GM06990 (cell line): ENCODE data around the gene CCNQ.

Experiments
- DNase-seq: peaks from one replicate; pipeline ENCODE4 v3.0.0-alpha.2; 2011; ENCODE audit not compliant: insufficient read length; ENCODE audit errors: extremely low read depth
- H3K27me3 ChIP-seq: replicated peaks from 2 replicates; pipeline ENCODE4 v1.6.0; 2011; ENCODE audit warnings: low read length; ENCODE audit not compliant: control insufficient read depth, insufficient read depth
- H3K36me3 ChIP-seq: 2 replicates; pipeline ENCODE4 v1.5.1; 2011; ENCODE audit warnings: low read length; ENCODE audit not compliant: control insufficient read depth, insufficient read depth
- H3K4me3 ChIP-seq: replicated peaks from 2 replicates; pipeline ENCODE4 v1.5.1; 2011; ENCODE audit warnings: low read depth, mild to moderate bottlenecking, control low read depth, low read length
- TF ChIP-seq, protein P1 (sequence below): IDR thresholded peaks from 2 replicates; pipeline ENCODE4 v1.5.1; 2011; ENCODE audit warnings: low read length, control low read depth, mild to moderate bottlenecking, inconsistent platforms; ENCODE audit not compliant: insufficient read depth, poor library complexity, severe bottlenecking

The CCNQ gene

DNA sequence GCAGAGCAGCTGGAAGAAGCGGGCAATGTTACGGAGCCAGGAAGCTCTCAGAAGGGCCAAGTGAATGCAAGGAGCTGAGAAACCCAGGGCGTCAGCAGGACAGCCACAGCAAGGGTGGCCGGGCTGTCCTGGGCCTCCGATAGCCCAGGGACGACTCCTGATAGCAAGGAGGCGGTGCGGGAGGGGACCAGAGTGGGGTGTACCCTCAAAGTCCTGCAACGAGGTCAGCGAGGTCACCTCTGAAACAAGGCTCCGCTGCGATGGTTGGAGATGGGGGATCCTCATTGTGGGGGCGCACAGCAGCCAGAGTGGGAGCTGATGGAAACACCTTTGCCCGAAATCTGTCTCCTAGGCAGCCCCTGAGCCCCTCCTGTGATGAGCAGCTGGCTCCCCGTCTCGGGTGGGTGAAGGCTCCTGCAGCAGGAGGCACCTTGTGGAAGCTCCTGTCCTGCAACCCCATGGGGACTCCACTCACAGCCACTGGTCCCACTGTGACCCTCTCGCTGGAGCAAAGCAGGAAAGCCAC is 4.3 kb upstream of the CCNQ start:
- TF ChIP-seq, protein P1, sequence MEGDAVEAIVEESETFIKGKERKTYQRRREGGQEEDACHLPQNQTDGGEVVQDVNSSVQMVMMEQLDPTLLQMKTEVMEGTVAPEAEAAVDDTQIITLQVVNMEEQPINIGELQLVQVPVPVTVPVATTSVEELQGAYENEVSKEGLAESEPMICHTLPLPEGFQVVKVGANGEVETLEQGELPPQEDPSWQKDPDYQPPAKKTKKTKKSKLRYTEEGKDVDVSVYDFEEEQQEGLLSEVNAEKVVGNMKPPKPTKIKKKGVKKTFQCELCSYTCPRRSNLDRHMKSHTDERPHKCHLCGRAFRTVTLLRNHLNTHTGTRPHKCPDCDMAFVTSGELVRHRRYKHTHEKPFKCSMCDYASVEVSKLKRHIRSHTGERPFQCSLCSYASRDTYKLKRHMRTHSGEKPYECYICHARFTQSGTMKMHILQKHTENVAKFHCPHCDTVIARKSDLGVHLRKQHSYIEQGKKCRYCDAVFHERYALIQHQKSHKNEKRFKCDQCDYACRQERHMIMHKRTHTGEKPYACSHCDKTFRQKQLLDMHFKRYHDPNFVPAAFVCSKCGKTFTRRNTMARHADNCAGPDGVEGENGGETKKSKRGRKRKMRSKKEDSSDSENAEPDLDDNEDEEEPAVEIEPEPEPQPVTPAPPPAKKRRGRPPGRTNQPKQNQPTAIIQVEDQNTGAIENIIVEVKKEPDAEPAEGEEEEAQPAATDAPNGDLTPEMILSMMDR: no peak
- H3K36me3 ChIP-seq: no peaks in the 10 kb centered on the region
- DNase-seq: no peak
- no peaks in the 10 kb centered on the region for H3K27me3 ChIP-seq
- no peak overlapping the region for H3K4me3 ChIP-seq

DNA sequence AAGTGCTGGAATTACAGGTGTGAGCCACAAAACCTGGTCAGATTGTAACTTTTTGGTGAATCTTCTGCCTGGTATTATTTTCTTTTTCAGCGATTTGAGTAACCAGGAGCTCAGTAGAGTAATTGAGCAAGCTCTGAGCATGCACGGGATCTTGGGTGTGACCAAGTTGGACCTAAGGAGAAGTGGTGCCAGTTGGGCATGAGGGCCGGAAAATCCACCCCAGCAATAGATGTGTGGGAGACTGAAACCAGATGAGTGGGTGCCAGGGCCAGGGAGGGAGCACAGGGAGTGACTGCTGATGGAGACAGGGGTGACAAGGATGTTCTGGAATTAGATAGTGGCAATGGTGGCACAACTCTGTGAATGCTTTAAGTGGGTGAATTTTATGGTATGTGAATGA is 3.7 kb upstream of the CCNQ start:
- Histone ChIP-seq H3K4me3 (no peak overlapping the region), H3K27me3 (no peaks in the 10 kb centered on the region), H3K36me3 (no peaks in the 10 kb centered on the region)
- no peak for DNase-seq
- TF ChIP-seq, protein P1: no peak

DNA sequence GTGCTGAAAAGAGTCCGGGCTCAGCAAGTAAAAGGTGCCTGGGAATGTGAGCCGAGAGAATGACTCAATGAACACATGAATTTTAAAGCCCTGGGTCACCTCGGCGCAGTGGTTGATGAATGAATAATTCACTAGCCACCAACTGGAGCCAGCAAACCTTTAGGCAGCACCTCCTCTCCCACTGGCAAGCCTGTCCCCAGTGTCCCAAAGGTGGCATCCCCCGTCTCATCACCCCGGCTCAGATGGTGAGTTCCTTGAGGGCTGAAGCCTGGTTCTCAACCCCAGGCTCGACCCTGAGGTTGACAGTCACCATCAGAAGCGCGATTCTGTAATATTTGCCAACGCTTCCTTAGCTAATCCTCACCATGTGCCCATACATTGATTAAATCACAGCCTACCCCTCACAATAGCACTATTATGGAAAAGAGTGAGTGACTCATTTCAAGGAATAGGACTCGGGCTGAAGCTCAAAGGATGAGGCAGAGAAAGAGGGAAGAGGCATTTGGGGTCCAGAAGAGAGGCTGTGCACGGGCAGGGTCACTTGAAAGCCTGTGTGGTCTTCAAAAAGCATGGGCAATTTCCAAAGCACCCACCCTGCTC is 2.7 kb upstream of the CCNQ start:
- H3K36me3 ChIP-seq: no peaks in the 10 kb centered on the region
- no peaks in the 10 kb centered on the region for H3K27me3 ChIP-seq
- H3K4me3 ChIP-seq: no peak overlapping the region
- DNase-seq: no peak
- TF ChIP-seq, protein P1: no peak

DNA sequence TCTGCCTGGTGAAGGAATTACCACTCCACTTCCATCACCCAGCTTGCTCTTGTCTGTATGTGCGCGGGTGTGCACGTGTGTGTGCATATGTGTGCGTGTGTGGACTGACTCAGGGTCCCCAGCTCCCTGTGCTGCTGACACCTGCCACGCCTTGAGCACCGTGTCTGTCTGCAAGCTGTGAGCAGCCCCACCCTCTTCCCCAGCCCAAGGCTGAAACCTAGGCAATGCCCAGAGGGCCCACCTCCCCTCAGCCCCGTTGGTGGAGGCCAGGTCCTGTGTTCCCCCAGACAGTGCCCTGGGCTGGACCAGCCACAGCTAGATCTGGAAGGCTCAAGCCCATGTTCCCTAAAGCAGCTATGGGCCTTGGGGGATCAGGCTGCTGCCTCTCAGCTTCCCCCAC is 2.0 kb upstream of the CCNQ start:
- H3K4me3 ChIP-seq: no peak overlapping the region
- TF ChIP-seq, protein P1: no peak
- H3K27me3 ChIP-seq: no peaks in the 10 kb centered on the region
- H3K36me3 ChIP-seq: no peaks in the 10 kb centered on the region
- no peak for DNase-seq

DNA sequence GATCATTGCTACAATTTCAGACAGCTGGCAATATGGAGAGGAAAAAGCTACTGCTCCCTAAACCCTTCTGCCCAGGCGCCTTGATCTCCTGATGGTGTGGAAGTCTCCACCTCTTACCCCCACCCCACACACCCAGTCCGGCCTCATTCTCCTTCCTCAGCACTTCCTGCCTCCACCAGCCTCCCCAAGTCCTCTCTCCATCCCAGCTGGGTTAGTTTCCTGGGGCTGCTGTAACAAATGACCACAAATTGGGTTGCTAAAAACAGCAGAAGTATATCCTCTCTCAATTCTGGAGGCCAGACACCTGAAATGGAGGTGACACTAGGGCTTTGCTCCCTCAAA is 1.1 kb upstream of the CCNQ start:
- no peak for DNase-seq
- peak overlapping the region; percentile 68 for H3K4me3 ChIP-seq
- no peaks in the 10 kb centered on the region for H3K36me3 ChIP-seq

More for the DNA sequence above, 1.1 kb upstream of the CCNQ start:
- H3K27me3 ChIP-seq: no peaks in the 10 kb centered on the region
- TF ChIP-seq, protein P1: no peak
